Endodermal cell (in vitro differentiated cells): ENCODE measurements around the gene AKAP7. TPM values are rescaled to one million over a fixed set of nuclear protein-coding genes. Genes with fewer than 3 reads are reported as not detected.

ENCODE experiments used
- DNase-seq: peaks from one replicate; pipeline ENCODE4 v3.0.0-alpha.2; 2017
- H3K27ac ChIP-seq: 2 replicates; pipeline ENCODE4 v1.5.1; 2013; ENCODE audit warnings: mild to moderate bottlenecking, low read depth, low read length, moderate library complexity
- H3K27me3 ChIP-seq: 2 replicates; pipeline ENCODE4 v1.6.1; 2013; ENCODE audit warnings: mild to moderate bottlenecking, low read length, moderate library complexity; ENCODE audit not compliant: insufficient read depth, control insufficient read depth, poor library complexity, severe bottlenecking
- H3K36me3 ChIP-seq: 2 replicates; pipeline ENCODE4 v1.7.0; 2013; ENCODE audit warnings: mild to moderate bottlenecking, low read length, moderate library complexity; ENCODE audit not compliant: control insufficient read depth, insufficient read depth
- H3K4me1 ChIP-seq: one replicate; pipeline ENCODE4 v1.7.0; 2013; ENCODE audit warnings: low read length; ENCODE audit not compliant: control insufficient read depth, insufficient read depth
- H3K4me3 ChIP-seq: 2 replicates; pipeline ENCODE4 v1.5.1; 2013; ENCODE audit warnings: mild to moderate bottlenecking, low read length, moderate library complexity
- H3K9ac ChIP-seq: 2 replicates; pipeline ENCODE4 v1.6.1; 2013; ENCODE audit warnings: mild to moderate bottlenecking, low read length, moderate library complexity; ENCODE audit not compliant: poor library complexity, severe bottlenecking; ENCODE audit errors: extremely low read depth
- H3K9me3 ChIP-seq: 2 replicates; pipeline ENCODE4 v1.6.1; 2013; ENCODE audit warnings: mild to moderate bottlenecking, low read length, moderate library complexity; ENCODE audit not compliant: control insufficient read depth
- H3K27ac Mint-ChIP-seq: 2 replicates; pipeline ENCODE4 v1.8.0; 2020; ENCODE audit warnings: mixed read lengths
- H3K27me3 Mint-ChIP-seq: 2 replicates; pipeline ENCODE4 v1.8.0; 2021; ENCODE audit warnings: mild to moderate bottlenecking, mixed read lengths; ENCODE audit not compliant: insufficient read depth
- H3K36me3 Mint-ChIP-seq: 2 replicates; pipeline ENCODE4 v1.8.0; 2020; ENCODE audit warnings: low read depth, mixed read lengths
- H3K4me1 Mint-ChIP-seq: 2 replicates; pipeline ENCODE4 v1.8.0; 2020; ENCODE audit warnings: mixed read lengths
- H3K4me3 Mint-ChIP-seq: 2 replicates; pipeline ENCODE4 v1.8.0; 2020; ENCODE audit warnings: mild to moderate bottlenecking, moderate library complexity, mixed read lengths
- H3K9me3 Mint-ChIP-seq: 2 replicates; pipeline ENCODE4 v1.8.0; 2020; ENCODE audit warnings: mild to moderate bottlenecking, mixed read lengths
- WGBS, 2 experiments: methylation state at CpG; one replicate each; pipeline versions ENCODE4 v1.1.5 to v1.1.7; 2013; ENCODE audit warnings: missing lambda C conversion rate in 2 of 2, mixed read lengths in 1 of 2; ENCODE audit not compliant: insufficient coverage in 1 of 2, insufficient read length in 1 of 2; 5-methylcytosine and 5-hydroxymethylcytosine counted together
- total RNA-seq, 2 donors: library from RNA; stranded (reverse); fragmentation: NEBNext Ultra II Directional in 1 of 2; extraction: Animal tissue kit (Norgen Biotek cat#: 25700) in 1 of 2; gene quantifications; 2 replicates in 1 of 2; 3 replicates in 1 of 2; pipeline ENCODE4 v1.2.1, GENCODE V29; 2021
- TF ChIP-seq, protein P1 (sequence below): fragments of 200-600 bp; sonication (generic); conservative IDR thresholded peaks from 2 replicates; pipeline ENCODE4 v1.5.0; 2021; ENCODE audit warnings: antibody characterized with exemption, mild to moderate bottlenecking

Gene AKAP7
- total RNA-seq, 2 donors from 2014 or later = 6.2 to 6.7 TPM

DNA sequence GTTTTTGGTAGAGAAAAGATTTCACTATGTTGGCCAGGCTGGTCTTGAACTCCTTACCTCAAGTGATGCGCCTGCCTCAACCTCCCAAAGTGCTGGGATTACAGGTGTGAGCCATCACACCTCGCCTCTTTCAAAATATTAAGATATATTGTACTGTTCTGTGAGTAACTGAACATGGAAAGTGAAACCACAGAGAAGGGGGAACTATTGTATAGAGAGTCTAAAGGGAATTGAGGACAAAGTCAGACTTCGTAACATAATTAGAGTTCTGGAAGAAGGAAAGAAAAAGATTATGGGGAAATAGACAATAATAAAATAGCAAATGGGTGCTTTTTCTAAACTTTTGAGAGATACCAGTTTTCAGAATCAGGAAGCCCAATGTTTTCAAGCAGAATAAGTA lies 17.4 kb upstream of the AKAP7 start:
- peaks cover 2% of the 10 kb centered on the region for H3K36me3 Mint-ChIP-seq
- H3K9me3 Mint-ChIP-seq = peaks cover 14% of the 10 kb centered on the region
- Histone ChIP-seq H3K27me3 (no peaks in the 10 kb centered on the region), H3K9ac (no peak overlapping the region), H3K9me3 (peaks cover 15% of the 10 kb centered on the region), H3K4me1 (no peaks in the 10 kb centered on the region), H3K4me3 (no peak overlapping the region), H3K27ac (no peak overlapping the region), H3K36me3 (no peaks in the 10 kb centered on the region)
- H3K27me3 Mint-ChIP-seq = no peaks in the 10 kb centered on the region
- no peak overlapping the region for H3K27ac Mint-ChIP-seq
- TF ChIP-seq, protein P1, sequence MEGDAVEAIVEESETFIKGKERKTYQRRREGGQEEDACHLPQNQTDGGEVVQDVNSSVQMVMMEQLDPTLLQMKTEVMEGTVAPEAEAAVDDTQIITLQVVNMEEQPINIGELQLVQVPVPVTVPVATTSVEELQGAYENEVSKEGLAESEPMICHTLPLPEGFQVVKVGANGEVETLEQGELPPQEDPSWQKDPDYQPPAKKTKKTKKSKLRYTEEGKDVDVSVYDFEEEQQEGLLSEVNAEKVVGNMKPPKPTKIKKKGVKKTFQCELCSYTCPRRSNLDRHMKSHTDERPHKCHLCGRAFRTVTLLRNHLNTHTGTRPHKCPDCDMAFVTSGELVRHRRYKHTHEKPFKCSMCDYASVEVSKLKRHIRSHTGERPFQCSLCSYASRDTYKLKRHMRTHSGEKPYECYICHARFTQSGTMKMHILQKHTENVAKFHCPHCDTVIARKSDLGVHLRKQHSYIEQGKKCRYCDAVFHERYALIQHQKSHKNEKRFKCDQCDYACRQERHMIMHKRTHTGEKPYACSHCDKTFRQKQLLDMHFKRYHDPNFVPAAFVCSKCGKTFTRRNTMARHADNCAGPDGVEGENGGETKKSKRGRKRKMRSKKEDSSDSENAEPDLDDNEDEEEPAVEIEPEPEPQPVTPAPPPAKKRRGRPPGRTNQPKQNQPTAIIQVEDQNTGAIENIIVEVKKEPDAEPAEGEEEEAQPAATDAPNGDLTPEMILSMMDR = no peak
- no peak for DNase-seq
- no peak overlapping the region for H3K4me3 Mint-ChIP-seq
- H3K4me1 Mint-ChIP-seq = peaks cover 6% of the 10 kb centered on the region
- WGBS, 2 experiments = 97 to 100% methylated on average over 2 to 3 of the region's 3 CpGs

DNA sequence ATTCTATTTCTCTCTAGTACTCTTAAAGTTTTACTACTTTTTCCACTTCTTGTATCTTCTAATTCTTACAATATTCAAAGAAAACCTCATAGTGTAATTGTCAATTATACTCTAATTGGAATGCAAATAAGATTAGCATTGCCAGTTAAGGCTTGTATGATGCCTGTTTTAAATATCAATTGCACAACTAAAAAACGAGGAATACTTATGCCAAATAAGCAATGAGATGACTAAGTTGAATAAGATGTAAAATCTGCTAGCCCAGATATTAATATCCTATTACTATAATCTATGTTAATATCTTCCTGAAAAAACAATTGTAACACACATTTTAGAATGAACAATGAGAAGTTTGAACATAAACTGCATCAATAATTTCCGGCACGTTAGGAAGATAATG lies 13.3 kb upstream of the AKAP7 start:
- peaks cover 12% of the 10 kb centered on the region for H3K9me3 Mint-ChIP-seq
- H3K27ac ChIP-seq = no peak overlapping the region
- no peak overlapping the region for H3K4me3 ChIP-seq
- TF ChIP-seq, protein P1 = no peak
- H3K4me1 ChIP-seq = no peaks in the 10 kb centered on the region
- no peak overlapping the region for H3K4me3 Mint-ChIP-seq
- H3K27me3 Mint-ChIP-seq = no peaks in the 10 kb centered on the region
- no peaks in the 10 kb centered on the region for H3K4me1 Mint-ChIP-seq
- peaks cover 13% of the 10 kb centered on the region for H3K9me3 ChIP-seq
- H3K36me3 Mint-ChIP-seq = peaks cover 2% of the 10 kb centered on the region
- H3K27me3 ChIP-seq = no peaks in the 10 kb centered on the region
- no peaks in the 10 kb centered on the region for H3K36me3 ChIP-seq
- 89 to 93% methylated on average over 2 to 3 of the region's 3 CpGs for WGBS, 2 experiments
- no peak overlapping the region for H3K27ac Mint-ChIP-seq
- DNase-seq = no peak
- no peak overlapping the region for H3K9ac ChIP-seq

DNA sequence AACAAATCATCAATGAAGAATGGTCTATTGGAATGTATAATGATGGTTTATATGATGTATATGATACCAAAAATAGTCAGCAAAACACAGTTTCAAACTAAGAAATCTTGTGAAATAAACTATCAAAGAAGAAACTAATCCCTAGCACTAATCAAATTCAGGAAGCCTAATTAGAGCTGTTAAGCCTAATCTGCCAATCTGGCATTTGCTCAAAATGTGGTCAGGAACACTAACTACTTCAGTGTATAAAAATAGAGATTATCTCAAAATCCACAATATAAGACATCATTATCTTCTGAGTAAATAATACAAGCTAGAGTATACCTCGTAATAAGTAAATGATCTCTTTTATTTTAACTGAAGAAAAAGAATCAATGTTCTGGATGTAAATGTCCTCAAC lies 12.8 kb upstream of the AKAP7 start:
- no peaks in the 10 kb centered on the region for H3K27me3 Mint-ChIP-seq
- H3K4me1 Mint-ChIP-seq = no peaks in the 10 kb centered on the region
- no peaks in the 10 kb centered on the region for H3K36me3 ChIP-seq
- no peak overlapping the region for H3K27ac Mint-ChIP-seq
- H3K4me3 ChIP-seq = no peak overlapping the region
- TF ChIP-seq, protein P1 = no peak
- no peaks in the 10 kb centered on the region for H3K27me3 ChIP-seq
- H3K27ac ChIP-seq = no peak overlapping the region
- H3K9ac ChIP-seq = no peak overlapping the region
- H3K4me1 ChIP-seq = no peaks in the 10 kb centered on the region
- no peak overlapping the region for H3K4me3 Mint-ChIP-seq
- 100% methylated on average over 1 of the region's 1 CpG; no CpG with 5 or more reads in 1 of the 2 experiments for WGBS, 2 experiments
- peaks cover 2% of the 10 kb centered on the region for H3K36me3 Mint-ChIP-seq
- DNase-seq = no peak
- H3K9me3 Mint-ChIP-seq = peaks cover 9% of the 10 kb centered on the region
- H3K9me3 ChIP-seq = peaks cover 8% of the 10 kb centered on the region
